HG03039 (cell line): Measurements from ENCODE around the gene GSK3B.
"Not testable (repeated sequence)": the region's sequence is repeated elsewhere in the genome, so short reads cannot be mapped to it uniquely, and the experiment has no call there.

ENCODE experiments used
- ATAC-seq: cut with Tn5 transposase; IDR thresholded peaks from one replicate; pipeline ENCODE4 v1.9.1; 2021; ENCODE audit warnings: mild to moderate bottlenecking, moderate library complexity; ENCODE audit not compliant: unreplicated experiment

The GSK3B gene

DNA sequence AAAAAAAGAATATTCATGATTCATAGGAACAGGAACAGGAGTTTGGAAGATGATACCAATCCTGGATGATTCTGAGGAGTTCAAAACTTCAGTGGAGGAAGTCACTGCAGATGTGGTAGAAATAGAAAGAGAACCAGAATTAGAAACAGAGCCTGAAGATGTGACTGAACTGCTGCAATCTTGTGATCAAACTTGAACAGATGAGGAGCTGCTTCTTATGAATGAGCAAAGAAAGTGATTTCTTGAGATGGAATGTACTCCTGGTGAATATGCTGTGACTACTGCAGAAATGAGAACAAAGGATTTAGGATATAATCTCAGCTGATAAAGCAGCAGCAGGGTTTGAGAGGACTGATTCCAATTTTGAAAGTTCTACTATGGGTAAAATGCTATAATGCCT, 72.7 kb downstream of the GSK3B start:
- no peak for ATAC-seq

DNA sequence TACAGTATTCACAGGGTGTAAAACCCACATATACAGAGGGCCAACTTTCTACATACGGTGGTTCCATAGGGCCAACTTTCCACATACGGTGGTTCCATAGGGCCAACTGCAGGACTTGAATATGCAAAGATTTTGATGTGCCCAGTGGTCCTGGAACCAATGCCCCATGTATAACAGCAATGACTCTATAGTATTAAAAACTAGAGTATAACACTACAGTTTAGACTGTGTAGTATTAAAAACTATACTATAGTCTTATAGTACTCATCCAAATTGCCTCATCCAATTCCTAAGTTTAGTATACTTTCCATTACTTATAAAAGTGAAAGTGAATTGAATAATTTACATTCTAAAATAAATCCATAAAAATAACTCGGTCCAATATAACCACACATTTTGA, 75.9 kb downstream of the GSK3B start:
- ATAC-seq, result no peak

GRCh38 chr3:120017692-120018091, 76.6 kb downstream of the GSK3B start:
- ATAC-seq, result no peak

DNA sequence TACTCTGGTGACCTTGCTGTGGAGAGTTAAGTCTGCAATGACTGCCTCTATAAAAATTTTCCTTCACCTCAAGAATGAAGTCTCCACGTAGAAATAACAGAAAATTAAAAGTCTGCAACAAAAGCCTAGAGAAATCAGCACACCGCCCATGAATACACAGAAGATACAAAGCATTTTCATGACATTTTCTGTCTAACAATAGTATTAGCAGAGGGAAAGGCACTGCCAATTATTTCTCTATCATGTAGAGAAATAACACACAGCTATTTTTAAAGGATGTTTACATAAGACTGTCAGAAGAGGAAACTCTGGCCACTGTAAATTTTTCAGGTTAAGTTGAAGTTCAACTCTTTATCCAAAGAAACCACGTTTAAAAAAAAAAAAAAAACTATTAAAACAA, 80.8 kb downstream of the GSK3B start:
- no peak for ATAC-seq

GRCh38 chr3:120005741-120006140, 88.5 kb downstream of the GSK3B start:
- ATAC-seq, result not testable (repeated sequence)

DNA sequence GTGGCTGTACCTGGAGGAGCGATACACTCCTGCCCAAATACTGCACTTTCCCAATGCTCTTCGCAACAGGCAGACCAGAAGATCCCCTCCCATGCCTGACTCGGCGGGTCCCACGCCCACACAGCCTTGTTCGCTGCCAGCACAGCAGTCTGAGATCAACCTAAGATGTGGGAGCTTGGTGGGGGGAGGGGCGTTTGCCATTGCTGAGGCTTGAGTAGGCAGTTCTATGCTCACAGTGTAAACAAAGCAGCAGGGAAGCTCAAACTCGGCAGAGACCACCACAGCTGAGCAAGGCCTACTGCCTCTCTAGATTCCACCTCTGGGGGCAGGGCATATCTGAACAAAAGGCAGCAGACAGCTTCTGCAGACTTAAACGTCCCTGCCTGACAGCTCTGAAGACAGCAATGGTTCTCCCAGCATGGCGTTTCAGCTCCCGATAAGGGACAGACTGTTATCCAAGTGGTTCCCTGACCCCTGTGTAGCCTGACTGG, 90.2 kb downstream of the GSK3B start:
- not testable (repeated sequence) for ATAC-seq

DNA sequence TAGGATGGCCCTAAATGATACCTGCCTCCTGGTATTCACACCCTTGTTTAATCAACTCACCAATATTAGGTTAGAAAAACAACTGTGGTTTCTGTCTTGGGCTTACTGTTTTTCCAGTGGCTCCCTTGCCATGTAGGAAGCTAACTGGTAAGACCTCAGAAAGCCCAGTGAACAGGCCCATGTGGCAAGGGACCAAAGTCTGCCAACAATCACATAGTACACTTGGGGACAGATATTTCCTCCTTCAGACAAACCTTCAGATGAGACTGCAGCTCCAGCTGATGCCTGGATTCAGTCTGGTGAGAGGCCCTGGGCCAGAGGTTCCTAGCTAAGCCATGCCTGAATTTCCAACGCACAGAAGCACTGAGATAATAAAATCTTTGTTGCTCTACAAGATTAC, 96.1 kb downstream of the GSK3B start:
- ATAC-seq, result no peak

GRCh38 chr3:119990888-119991287, 103.4 kb downstream of the GSK3B start:
- ATAC-seq, result no peak

- no peak for ATAC-seq
Measured at GRCh38 chr3:119989981-119990655, 104.1 kb downstream of the GSK3B start.

- ATAC-seq, result not testable (repeated sequence)
Measured at GRCh38 chr3:119986812-119987211, 107.4 kb downstream of the GSK3B start.

- ATAC-seq, result no peak
Measured at GRCh38 chr3:119981386-119981785, 112.9 kb downstream of the GSK3B start.

DNA sequence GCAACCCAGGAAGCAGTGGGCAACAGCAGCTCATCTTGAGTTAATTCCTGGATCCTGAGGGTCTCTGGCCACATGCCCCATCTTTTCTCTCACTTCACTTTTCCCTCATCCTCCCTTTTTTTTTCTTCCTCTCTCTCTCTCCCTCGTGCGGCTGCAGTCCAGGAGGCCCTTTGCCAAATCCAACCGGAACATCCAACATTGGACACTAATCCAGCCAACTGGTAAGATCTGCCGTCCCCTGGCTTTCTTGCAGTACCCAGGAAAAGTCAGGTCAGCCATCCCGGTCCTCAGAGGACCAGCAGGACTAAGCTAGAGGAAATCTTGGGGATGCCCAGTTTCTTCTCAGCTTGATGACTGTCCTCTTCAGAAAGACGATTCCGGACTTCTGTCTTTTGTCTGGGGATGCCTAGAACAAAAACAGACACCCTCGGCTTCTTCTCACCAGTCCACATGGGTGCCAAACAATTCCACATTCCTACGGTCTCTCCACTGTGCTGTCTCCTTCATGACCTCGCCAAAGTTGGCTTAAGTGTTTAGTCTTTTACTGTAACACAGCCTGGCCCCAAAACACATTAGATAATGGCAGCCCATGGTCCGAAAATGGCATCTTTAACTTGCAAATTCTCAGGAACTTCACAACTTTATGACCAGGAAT, 115.6 kb downstream of the GSK3B start:
- ATAC-seq, result no peak

DNA sequence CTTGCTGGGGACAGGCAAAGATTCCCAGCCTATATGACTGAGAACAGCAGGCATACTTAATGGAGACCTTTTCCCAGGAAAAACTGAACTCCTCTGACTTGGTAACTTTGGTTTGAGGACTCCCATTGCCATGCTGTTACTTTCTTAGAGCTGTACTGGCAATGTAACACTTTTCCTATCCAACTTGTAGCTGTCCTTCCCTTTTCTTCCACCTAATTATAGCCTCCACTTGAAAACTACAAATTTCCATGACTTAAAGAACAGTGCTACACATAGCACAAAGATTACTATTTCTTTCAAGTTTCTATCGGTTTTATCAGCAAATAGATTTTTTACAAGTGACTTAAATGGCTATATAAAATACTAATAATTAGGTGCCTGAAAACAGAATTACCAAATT, 116.9 kb downstream of the GSK3B start:
- ATAC-seq, result no peak

GRCh38 chr3:119976214-119976613, 118.0 kb downstream of the GSK3B start:
- ATAC-seq, result no peak

GRCh38 chr3:119974656-119975055, 119.6 kb downstream of the GSK3B start:
- no peak for ATAC-seq

- ATAC-seq, result no peak
Measured at GRCh38 chr3:119973018-119973646, 121.1 kb downstream of the GSK3B start.

- no peak for ATAC-seq
Measured at GRCh38 chr3:119969759-119970158, 124.5 kb downstream of the GSK3B start.

DNA sequence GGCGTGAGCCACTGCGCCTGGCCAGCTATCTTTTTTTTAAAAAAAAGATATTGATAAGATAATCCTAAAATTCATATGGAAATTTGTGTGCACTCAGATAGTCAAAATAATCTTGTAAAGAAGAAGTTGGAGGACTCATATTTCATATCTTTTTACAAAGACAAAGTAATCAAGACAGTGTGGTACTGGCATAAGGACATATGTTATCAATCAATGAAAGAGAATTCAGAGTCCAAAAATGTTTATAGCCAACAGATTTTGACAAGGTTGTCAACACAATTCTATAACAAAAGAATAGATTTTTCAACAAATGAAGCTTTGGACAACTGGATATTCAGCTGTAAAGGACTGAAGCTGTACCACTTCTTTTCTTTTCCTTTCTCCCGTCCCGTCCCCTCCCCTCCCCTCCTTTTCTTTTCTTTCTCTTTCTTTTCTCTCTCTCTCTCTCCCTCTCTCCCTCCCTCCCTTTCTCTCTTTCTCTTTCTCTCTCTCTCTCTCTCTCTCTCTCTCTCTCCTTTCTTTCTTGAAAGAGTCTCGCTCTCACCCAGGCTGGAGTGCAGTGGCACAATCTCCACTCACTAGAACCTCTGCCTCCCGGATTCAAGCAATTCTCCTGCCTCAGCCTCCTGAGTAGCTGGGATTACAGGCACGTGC, 126.8 kb downstream of the GSK3B start:
- no peak for ATAC-seq

- no peak for ATAC-seq
Measured at GRCh38 chr3:119965692-119966091, 128.6 kb downstream of the GSK3B start.

DNA sequence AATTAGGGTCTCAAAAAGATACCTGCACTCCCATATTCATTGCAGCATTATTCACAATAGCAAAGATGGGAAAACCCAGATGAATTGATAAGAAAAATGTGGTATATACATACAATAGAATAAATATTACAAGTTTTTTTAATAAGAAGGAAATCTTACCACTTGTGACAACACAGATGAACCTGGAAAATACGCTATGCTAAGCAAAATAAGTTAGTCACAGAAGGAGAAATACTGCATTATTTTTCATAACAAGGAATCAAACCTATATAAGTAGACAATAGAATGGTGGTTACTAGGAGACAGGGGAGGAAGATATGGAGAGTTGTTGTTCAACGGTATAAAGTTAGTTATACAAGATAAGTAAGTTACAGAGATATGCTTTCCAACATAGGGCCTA, 130.0 kb downstream of the GSK3B start:
- ATAC-seq, result no peak

- no peak for ATAC-seq
Measured at GRCh38 chr3:119955972-119956371, 138.3 kb downstream of the GSK3B start.
